ENCODE results near the gene SLAIN1. TPM values are rescaled to one million over a fixed set of nuclear protein-coding genes. Genes with fewer than 3 reads are reported as not detected.
"Not testable (repeated sequence)": the region's sequence is repeated elsewhere in the genome, so short reads cannot be mapped to it uniquely, and the experiment has no call there.

The SLAIN1 gene
- total and polyA plus RNA-seq, 2 of the 4 experiments (the other 2 are of a cell fraction): 0.29 to 0.36 TPM

DNA sequence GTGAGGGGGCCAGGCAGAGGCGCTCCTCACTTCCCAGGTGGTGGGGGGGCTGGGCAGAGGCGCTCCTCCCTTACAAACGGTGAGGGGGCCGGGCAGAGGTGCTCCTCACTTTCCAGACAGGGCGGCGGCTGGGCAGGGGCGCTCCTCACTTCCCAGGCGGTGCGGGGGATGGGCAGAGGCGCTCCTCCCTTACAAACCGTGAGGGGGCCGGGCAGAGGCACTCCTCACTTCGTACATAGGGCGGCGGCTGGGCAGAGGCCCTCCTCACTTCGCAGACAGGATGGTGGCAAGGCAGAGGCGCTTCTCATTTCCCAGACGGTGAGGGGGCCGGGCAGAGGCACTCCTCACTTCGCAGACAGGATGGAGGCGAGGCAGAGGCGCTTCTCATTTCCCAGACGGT, 37.5 kb upstream of the SLAIN1 start:
- H2BK15ac ChIP-seq (ENCODE audit: low read depth, low read length); H3K79me1 ChIP-seq (ENCODE audit: low read depth in 1 of 2, low read length in 2 of 2); H3K18ac ChIP-seq (ENCODE audit: low read depth, low read length); H3K9me3 ChIP-seq (ENCODE audit: control insufficient read depth, insufficient read depth, low read length); BruUV-seq (replicated peaks); H3K9ac ChIP-seq (ENCODE audit: low read depth, low read length); CTCF ChIA-PET; H3K27me3 ChIP-seq (ENCODE audit: control insufficient read depth, insufficient read depth, low read length); H3K23ac ChIP-seq (ENCODE audit: low read depth, low read length); H3K4ac ChIP-seq (ENCODE audit: low read depth, low read length); in situ Hi-C loops (cut with MboI; ENCODE audit: low sequenced_read_pairs); H3K9me1 ChIP-seq (ENCODE audit: insufficient read depth, low read length); intact Hi-C loops (cut with micrococcal nuclease); H3K36me3 ChIP-seq (ENCODE audit: control insufficient read depth, insufficient read depth, low read length); H4K8ac ChIP-seq (ENCODE audit: low read depth in 2 of 2, low read length in 2 of 2); H3K4me1 ChIP-seq (ENCODE audit: control insufficient read depth, insufficient read depth, low read length); H3K27ac ChIP-seq (ENCODE audit: insufficient read depth, low read length); H3K4me2 ChIP-seq (ENCODE audit: low read depth, low read length); H3K56ac ChIP-seq (ENCODE audit: extremely low read depth, insufficient read depth, low read length); H2BK120ac ChIP-seq (ENCODE audit: low read depth, low read length); H4K5ac ChIP-seq (ENCODE audit: low read depth, low read length); H2BK5ac ChIP-seq (ENCODE audit: low read depth, low read length, poor library complexity, severe bottlenecking); H2AK5ac ChIP-seq (ENCODE audit: low read depth, low read length); H2BK20ac ChIP-seq (ENCODE audit: low read depth, low read length); H4K20me1 ChIP-seq (ENCODE audit: insufficient read depth, low read length); H2AK9ac ChIP-seq (replicated peaks; ENCODE audit: low read depth, low read length, poor library complexity); POLR2A ChIA-PET (ENCODE audit: unreplicated experiment); DNase-seq; H3K14ac ChIP-seq (replicated peaks; ENCODE audit: low read depth, low read length); ATAC-seq (ENCODE audit: low read depth); H2AFZ ChIP-seq (replicated peaks; ENCODE audit: low read length, poor library complexity); H3K4me3 ChIP-seq (ENCODE audit: insufficient read depth, low read depth, low read length); dilution Hi-C loops (cut with HindIII; ENCODE audit: low sequenced_read_pairs, unreplicated experiment); H4K91ac ChIP-seq (ENCODE audit: insufficient read depth, low read depth, low read length): not testable (repeated sequence)
- WGBS, 2 experiments (ENCODE audit: extremely low coverage in 2 of 2, insufficient read length in 1 of 2): 78% methylated on average over 5 of the region's 23 CpGs; no CpG with 5 or more reads in 1 of the 2 experiments
